Renal cortical epithelial cell (primary cell): ENCODE results near the gene AUH. TPM values are rescaled to one million over a fixed set of nuclear protein-coding genes. Genes with fewer than 3 reads are reported as not detected.

Experiments
- DNase-seq: peaks from one replicate; pipeline ENCODE4 v3.0.0-alpha.2; 2011; ENCODE audit warnings: low read depth
- total RNA-seq: library from RNA; depleted of rRNA; stranded (reverse); fragments of >200 nt; gene quantifications from 2 replicates; pipeline ENCODE4 v1.2.3, GENCODE V29; 2014

AUH gene
- total RNA-seq, 1 donor from 2014 or later, result 43.2 TPM

GRCh38 chr9:91248707-91249106 lies 113.0 kb downstream of the AUH start:
- no peak for DNase-seq

GRCh38 chr9:91247278-91247677 lies 114.4 kb downstream of the AUH start:
- DNase-seq, result no peak

GRCh38 chr9:91246846-91247245 lies 114.9 kb downstream of the AUH start:
- peak; percentile 6 for DNase-seq

- DNase-seq, result peak; percentile 11
Observed at GRCh38 chr9:91245431-91246313, 116.0 kb downstream of the AUH start.

GRCh38 chr9:91243029-91243428 lies 118.7 kb downstream of the AUH start:
- no peak for DNase-seq

- DNase-seq, result peak; percentile 83
Observed at GRCh38 chr9:91241909-91242308, 119.8 kb downstream of the AUH start.

- DNase-seq, result no peak
Observed at GRCh38 chr9:91240596-91241165, 121.0 kb downstream of the AUH start.

GRCh38 chr9:91239367-91240111 lies 122.2 kb downstream of the AUH start:
- peak; percentile 1 for DNase-seq

- DNase-seq, result no peak
Observed at GRCh38 chr9:91234523-91234922, 127.2 kb downstream of the AUH start.

- no peak for DNase-seq
Observed at GRCh38 chr9:91231619-91232018, 130.1 kb downstream of the AUH start.

GRCh38 chr9:91223000-91223399 lies 138.7 kb downstream of the AUH start:
- DNase-seq, result no peak

GRCh38 chr9:91222457-91222856 lies 139.3 kb downstream of the AUH start:
- DNase-seq, result no peak

- no peak for DNase-seq
Observed at GRCh38 chr9:91221332-91221731, 140.4 kb downstream of the AUH start.

- DNase-seq, result no peak
Observed at GRCh38 chr9:91220491-91221135, 141.1 kb downstream of the AUH start.

GRCh38 chr9:91220021-91220420 lies 141.7 kb downstream of the AUH start:
- DNase-seq, result no peak

GRCh38 chr9:91219557-91219956 lies 142.2 kb downstream of the AUH start:
- DNase-seq, result no peak

GRCh38 chr9:91217388-91217787 lies 144.3 kb downstream of the AUH start:
- DNase-seq, result no peak

- no peak for DNase-seq
Observed at GRCh38 chr9:91214867-91215266, 146.9 kb downstream of the AUH start.

- peak; percentile 23 for DNase-seq
Observed at GRCh38 chr9:91214086-91214485, 147.6 kb downstream of the AUH start.

- DNase-seq, result no peak
Observed at GRCh38 chr9:91212596-91213243, 149.0 kb downstream of the AUH start.

GRCh38 chr9:91211919-91212318 lies 149.8 kb downstream of the AUH start:
- DNase-seq, result peak; percentile 44

- peak; percentile 38 for DNase-seq
Observed at GRCh38 chr9:91211414-91211813, 150.3 kb downstream of the AUH start.
